BJ (cell line): Measurements from ENCODE around the gene SCN4A. TPM values are rescaled to one million over a fixed set of nuclear protein-coding genes. Genes with fewer than 3 reads are reported as not detected.

ENCODE experiments used
- CTCF ChIA-PET: fragments of 350-600 bp; formaldehyde crosslinking; extraction: SDS; loops from one replicate; lab custom pipeline; 2021; ENCODE audit warnings: antibody characterized with exemption, inconsistent platforms; lab: Yijun Ruan, JAX
- POLR2A ChIA-PET: fragments of 300-600 bp; sonication (Branson Sonifier 250); formaldehyde crosslinking; extraction: SDS; loops from one replicate; lab custom pipeline; 2021; ENCODE audit warnings: antibody characterized with exemption; lab: Charles Lee
- DNase-seq: peaks from one replicate; pipeline ENCODE4 v3.0.0-alpha.2; 2011; ENCODE audit warnings: low read depth
- H3K27me3 ChIP-seq: 2 replicates; pipeline ENCODE4 v1.6.0; 2011; ENCODE audit warnings: low read length; ENCODE audit not compliant: control insufficient read depth, insufficient read depth
- H3K36me3 ChIP-seq: 2 replicates; pipeline ENCODE4 v1.5.1; 2011; ENCODE audit warnings: low read length; ENCODE audit not compliant: control insufficient read depth, insufficient read depth
- H3K4me3 ChIP-seq: 2 replicates; pipeline ENCODE4 v1.5.1; 2011; ENCODE audit warnings: low read depth, mild to moderate bottlenecking, control low read depth, low read length
- CTCF ChIP-seq: IDR thresholded peaks from 2 replicates; pipeline ENCODE4 v1.5.1; 2011; ENCODE audit warnings: low read depth, mild to moderate bottlenecking, control low read depth, inconsistent platforms, low read length, moderate library complexity; ENCODE audit not compliant: insufficient read depth
- polyA plus RNA-seq: library from polyadenylated mRNA; depleted of rRNA; stranded (reverse); fragments of >200 nt; gene quantifications from 2 replicates; pipeline ENCODE4 v1.2.3, GENCODE V29; 2011

Gene SCN4A
- polyA plus RNA-seq, 1 experiment = not detected

GRCh38 chr17:63963123-63963522 is 9.6 kb downstream of the SCN4A start:
- no peak for DNase-seq
- Histone ChIP-seq H3K27me3 (no peaks in the 10 kb centered on the region; the same call in none of the 2 replicates), H3K4me3 (no peak overlapping the region), H3K36me3 (no peaks in the 10 kb centered on the region)
- ChIA-PET POLR2A (no interaction called here), CTCF (interaction anchor here (1.3 to 1.5 kb wide), 2 partner anchors 16 to 44 kb away, joined by 5 to 9 read pairs; no protein-coding TSS in a partner anchor)
- no peak for TF ChIP-seq CTCF

- Histone ChIP-seq H3K27me3 (no peaks in the 10 kb centered on the region; the same call in none of the 2 replicates), H3K4me3 (no peak overlapping the region), H3K36me3 (no peaks in the 10 kb centered on the region)
- DNase-seq = no peak
- ChIA-PET CTCF (interaction anchor here (0.7 to 1.2 kb wide), 4 partner anchors 16 to 112 kb away, joined by 3 to 6 read pairs (median 4); no protein-coding TSS in a partner anchor), POLR2A (no interaction called here)
- TF ChIP-seq CTCF = no peak
Measured at GRCh38 chr17:63962298-63962744, 10.4 kb downstream of the SCN4A start.

GRCh38 chr17:63961355-63962212 is 11.1 kb downstream of the SCN4A start:
- no peak for TF ChIP-seq CTCF
- ChIA-PET POLR2A (no interaction called here), CTCF (interaction anchor here (0.7 to 1.2 kb wide), 4 partner anchors 15 to 113 kb away, joined by 3 to 6 read pairs (median 4); no protein-coding TSS in a partner anchor)
- no peak for DNase-seq
- Histone ChIP-seq H3K27me3 (no peaks in the 10 kb centered on the region; the same call in none of the 2 replicates), H3K4me3 (no peak overlapping the region), H3K36me3 (no peaks in the 10 kb centered on the region)

- no peaks in the 10 kb centered on the region for H3K36me3 ChIP-seq
- no peak for DNase-seq
- CTCF ChIA-PET = interaction anchor here (0.8 to 1.2 kb wide), 2 partner anchors 14 to 41 kb away, joined by 3 to 4 read pairs; no protein-coding TSS in a partner anchor
- POLR2A ChIA-PET = no interaction called here
- H3K4me3 ChIP-seq = no peak overlapping the region
- no peak for TF ChIP-seq CTCF
- H3K27me3 ChIP-seq = no peaks in the 10 kb centered on the region; the same call in none of the 2 replicates
Measured at GRCh38 chr17:63960430-63960829, 12.3 kb downstream of the SCN4A start.

- TF ChIP-seq CTCF = no peak
- CTCF ChIA-PET = interaction anchor here (0.8 to 1.2 kb wide), 3 partner anchors 9 to 41 kb away, joined by 3 to 4 read pairs (median 4); no protein-coding TSS in a partner anchor
Measured at GRCh38 chr17:63960006-63960405, 12.7 kb downstream of the SCN4A start.

More at GRCh38 chr17:63960006-63960405, 12.7 kb downstream of the SCN4A start:
- DNase-seq = no peak
- no peak overlapping the region for H3K4me3 ChIP-seq
- POLR2A ChIA-PET = no interaction called here
- no peaks in the 10 kb centered on the region for H3K36me3 ChIP-seq
- no peaks in the 10 kb centered on the region; the same call in none of the 2 replicates for H3K27me3 ChIP-seq
